Loucy (cell line): ENCODE results near the gene FAM222B.
"Not testable (repeated sequence)": the region's sequence is repeated elsewhere in the genome, so short reads cannot be mapped to it uniquely, and the experiment has no call there.

Source experiments
- H2AFZ ChIP-seq: fragments of 200-600 bp; sonication (generic); 2 replicates; pipeline ENCODE4 v1.6.0; 2016; ENCODE audit warnings: antibody characterized with exemption, mild to moderate bottlenecking, low read length, moderate library complexity
- H3F3A ChIP-seq: fragments of 200-600 bp; 2 replicates; pipeline ENCODE4 v1.6.0; 2016; ENCODE audit warnings: antibody characterized with exemption, low read depth, mild to moderate bottlenecking
- H3K27me3 ChIP-seq: fragments of 200-600 bp; sonication (generic); 2 replicates; pipeline ENCODE4 v1.6.1; 2014; ENCODE audit warnings: low read length, mild to moderate bottlenecking; ENCODE audit not compliant: insufficient read depth, poor library complexity, severe bottlenecking
- H3K36me3 ChIP-seq: fragments of 200-600 bp; sonication (generic); 2 replicates; pipeline ENCODE4 v1.6.1; 2016; ENCODE audit warnings: low read length; ENCODE audit not compliant: insufficient read depth
- H3K4me1 ChIP-seq: fragments of 200-600 bp; sonication (generic); 2 replicates; pipeline ENCODE4 v1.5.1; 2014; ENCODE audit warnings: low read length, mild to moderate bottlenecking; ENCODE audit not compliant: insufficient read depth, poor library complexity, severe bottlenecking
- H3K4me2 ChIP-seq: fragments of 200-600 bp; sonication (generic); 2 replicates; pipeline ENCODE4 v1.6.0; 2014; ENCODE audit warnings: antibody characterized with exemption, low read length, low read depth, mild to moderate bottlenecking; ENCODE audit not compliant: poor library complexity, severe bottlenecking
- H3K4me3 ChIP-seq: fragments of 200-600 bp; sonication (generic); 2 replicates; pipeline ENCODE4 v1.5.1; 2014; ENCODE audit warnings: low read length, mild to moderate bottlenecking, mixed read lengths; ENCODE audit not compliant: poor library complexity, severe bottlenecking
- H3K79me2 ChIP-seq: fragments of 200-600 bp; sonication (generic); 2 replicates; pipeline ENCODE4 v1.6.1; 2014; ENCODE audit warnings: low read length; ENCODE audit not compliant: insufficient read depth
- H3K9ac ChIP-seq: fragments of 200-600 bp; sonication (generic); 2 replicates; pipeline ENCODE4 v1.6.0; 2014; ENCODE audit warnings: mild to moderate bottlenecking, low read depth, low read length, moderate library complexity; ENCODE audit not compliant: poor library complexity, severe bottlenecking
- H3K9me2 ChIP-seq: fragments of 200-600 bp; sonication (generic); replicated peaks from 2 replicates; pipeline ENCODE4 v1.6.1; 2016; ENCODE audit warnings: low read depth, low read length, mixed read lengths
- H3K9me3 ChIP-seq: fragments of 200-600 bp; sonication (generic); 2 replicates; pipeline ENCODE4 v1.6.1; 2014; ENCODE audit warnings: mild to moderate bottlenecking, antibody characterized with exemption, low read length, low read depth; ENCODE audit not compliant: insufficient read depth
- H4K20me1 ChIP-seq: fragments of 200-600 bp; sonication (generic); 2 replicates; pipeline ENCODE4 v1.6.0; 2014; ENCODE audit warnings: antibody characterized with exemption, low read length, mild to moderate bottlenecking; ENCODE audit not compliant: insufficient read depth, poor library complexity, severe bottlenecking
- CTCF ChIP-seq: fragments of 200-600 bp; sonication (generic); conservative IDR thresholded peaks from 2 replicates; pipeline ENCODE4 v1.5.1; 2014; ENCODE audit warnings: mild to moderate bottlenecking, antibody characterized with exemption, low read length
- EZH2phosphoT487 ChIP-seq: fragments of 200-600 bp; IDR thresholded peaks from 2 replicates; pipeline ENCODE4 v1.6.1; 2018; ENCODE audit warnings: antibody characterized with exemption, mild to moderate bottlenecking, moderate library complexity, borderline replicate concordance

Gene FAM222B

DNA sequence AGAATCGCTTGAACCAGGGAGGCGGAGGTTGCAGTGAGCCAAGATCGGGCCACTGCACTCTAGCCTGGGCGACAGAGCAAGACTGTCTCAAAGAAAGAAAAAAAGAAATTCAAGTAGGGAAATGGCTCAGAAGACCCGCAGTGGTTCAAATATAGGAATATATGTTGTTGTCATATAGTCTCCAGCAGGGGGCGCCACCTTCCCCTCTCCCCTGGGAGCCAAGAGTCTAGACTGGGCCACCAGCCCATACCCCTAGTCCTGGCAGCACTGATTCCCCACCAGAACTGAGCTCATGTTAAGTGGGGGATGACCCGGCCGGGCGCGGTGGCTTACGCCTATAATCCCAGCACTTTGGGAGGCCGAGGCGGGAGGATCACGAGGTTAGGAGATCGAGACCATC, 6.1 kb upstream of the FAM222B start:
- H3K4me1 ChIP-seq, H3K4me3 ChIP-seq, H3K4me2 ChIP-seq, H3F3A ChIP-seq, H3K9me3 ChIP-seq, H4K20me1 ChIP-seq, H3K27me3 ChIP-seq, H3K79me2 ChIP-seq, H3K36me3 ChIP-seq, H3K9me2 ChIP-seq, H3K9ac ChIP-seq, H2AFZ ChIP-seq: not testable (repeated sequence)
- TF ChIP-seq CTCF = peak; percentile 60

GRCh38 chr17:28846699-28847098, 4.1 kb upstream of the FAM222B start:
- H3F3A ChIP-seq, H3K4me2 ChIP-seq, H3K9me2 ChIP-seq, H3K9ac ChIP-seq, H3K79me2 ChIP-seq, H3K4me3 ChIP-seq, H3K4me1 ChIP-seq, H3K36me3 ChIP-seq, H3K27me3 ChIP-seq, H3K9me3 ChIP-seq, H2AFZ ChIP-seq, H4K20me1 ChIP-seq: not testable (repeated sequence)

DNA sequence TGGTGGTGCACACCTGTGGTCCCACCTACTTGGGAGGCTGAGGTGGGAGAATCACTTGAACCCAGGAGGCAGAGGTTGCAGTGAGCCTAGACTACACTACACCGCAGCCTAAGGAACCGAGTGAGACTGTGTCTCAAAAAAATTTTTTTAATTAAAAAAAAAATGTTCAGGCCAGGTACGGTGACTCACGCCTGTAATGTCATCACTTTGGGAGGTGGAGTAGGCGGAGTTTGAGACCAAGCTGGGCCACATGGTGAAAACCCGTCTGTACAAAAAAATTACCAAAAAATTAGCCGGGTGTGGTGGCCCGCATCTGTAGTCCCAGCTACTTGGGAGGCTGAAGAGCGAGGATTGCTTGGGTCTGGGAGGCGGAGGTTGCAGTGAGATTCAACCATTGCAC, 3.6 kb upstream of the FAM222B start:
- Histone ChIP-seq H3K4me3 (no peak overlapping the region), H3K36me3 (no peaks in the 10 kb centered on the region), H3K9me3 (no peaks in the 10 kb centered on the region), H2AFZ (no peak overlapping the region), H3K4me2 (no peak overlapping the region), H3K79me2 (peaks cover 14% of the 10 kb centered on the region), H4K20me1 (no peaks in the 10 kb centered on the region), H3F3A (no peaks in the 10 kb centered on the region), H3K27me3 (no peaks in the 10 kb centered on the region), H3K9ac (no peak overlapping the region), H3K4me1 (peaks cover 8% of the 10 kb centered on the region), H3K9me2 (no peaks in the 10 kb centered on the region)
- TF ChIP-seq CTCF = no peak
- no peak for TF ChIP-seq EZH2phosphoT487

GRCh38 chr17:28843816-28844148, 1.2 kb upstream of the FAM222B start:
- TF ChIP-seq CTCF (no peak), EZH2phosphoT487 (no peak)

More at GRCh38 chr17:28843816-28844148, 1.2 kb upstream of the FAM222B start:
- H3K36me3 ChIP-seq = no peaks in the 10 kb centered on the region
- H3K9me3 ChIP-seq = no peaks in the 10 kb centered on the region
- H3K79me2 ChIP-seq = peaks cover 36% of the 10 kb centered on the region
- H4K20me1 ChIP-seq = peaks cover 8% of the 10 kb centered on the region
- no peaks in the 10 kb centered on the region for H3K9me2 ChIP-seq
- peaks cover 17% of the 10 kb centered on the region for H3K4me1 ChIP-seq
- no peaks in the 10 kb centered on the region for H3K27me3 ChIP-seq
- H2AFZ ChIP-seq = no peak overlapping the region
- H3F3A ChIP-seq = no peaks in the 10 kb centered on the region
- no peak overlapping the region for H3K4me2 ChIP-seq
- H3K4me3 ChIP-seq = no peak overlapping the region
- no peak overlapping the region for H3K9ac ChIP-seq
